Activated CD8-positive, alpha-beta memory T cell treated with anti-CD3 and anti-CD28 coated beads for 48 hours (primary cell): Measurements from ENCODE around the gene MACROD2.
"Not testable (repeated sequence)": the region's sequence is repeated elsewhere in the genome, so short reads cannot be mapped to it uniquely, and the experiment has no call there.

Experiments
- DNase-seq, 3 experiments: peaks; one replicate each; pipeline ENCODE4 v3.0.0-alpha.2; 2020; ENCODE audit warnings: low read depth in 2 of 3, low spot score in 2 of 3

MACROD2 gene

DNA sequence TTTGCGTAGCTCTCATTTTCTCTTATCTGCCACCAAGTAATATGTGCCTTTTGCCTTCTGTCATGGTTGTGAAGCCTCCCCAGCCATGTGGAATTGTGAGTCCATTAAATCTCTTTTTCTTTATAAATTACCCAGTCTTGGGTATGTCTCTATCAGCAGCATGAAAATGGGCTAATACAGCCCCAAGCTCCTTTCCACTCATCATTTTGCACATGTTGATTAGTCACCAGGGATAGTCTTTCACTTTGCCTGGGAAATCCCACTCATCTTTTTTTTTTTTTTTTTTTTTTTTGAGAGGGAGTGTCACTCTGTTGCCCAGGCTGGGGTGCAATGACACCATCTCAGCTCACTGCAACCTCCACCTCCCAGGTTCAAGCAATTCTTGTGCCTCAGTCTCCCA is 1541.9 kb downstream of the MACROD2 start:
- not testable (repeated sequence) for DNase-seq

DNA sequence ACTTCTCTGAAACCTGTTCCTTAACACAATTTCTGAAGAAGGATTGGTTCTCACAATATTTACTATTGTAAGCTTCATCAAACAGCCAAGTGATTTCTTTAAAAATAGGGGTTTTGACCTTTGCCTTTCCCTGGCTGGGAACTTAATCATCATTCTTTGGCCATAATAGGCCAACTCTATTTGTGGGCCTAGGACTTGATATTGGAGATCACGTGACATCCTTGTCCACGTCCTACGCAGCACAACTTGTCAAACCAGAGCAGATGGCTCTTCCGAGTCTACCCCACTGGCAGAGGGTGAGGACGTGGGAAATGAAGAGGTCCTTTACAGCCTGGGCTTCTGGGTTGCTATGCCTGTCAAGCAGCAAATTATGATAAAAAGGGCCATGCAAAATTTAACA is 1547.3 kb downstream of the MACROD2 start:
- no peak for DNase-seq

- no peak for DNase-seq
These were observed 1549.4 kb downstream of the MACROD2 start for GRCh38 chr20:15544742-15545141.

GRCh38 chr20:15546525-15547023 is 1551.3 kb downstream of the MACROD2 start:
- DNase-seq = no peak

DNA sequence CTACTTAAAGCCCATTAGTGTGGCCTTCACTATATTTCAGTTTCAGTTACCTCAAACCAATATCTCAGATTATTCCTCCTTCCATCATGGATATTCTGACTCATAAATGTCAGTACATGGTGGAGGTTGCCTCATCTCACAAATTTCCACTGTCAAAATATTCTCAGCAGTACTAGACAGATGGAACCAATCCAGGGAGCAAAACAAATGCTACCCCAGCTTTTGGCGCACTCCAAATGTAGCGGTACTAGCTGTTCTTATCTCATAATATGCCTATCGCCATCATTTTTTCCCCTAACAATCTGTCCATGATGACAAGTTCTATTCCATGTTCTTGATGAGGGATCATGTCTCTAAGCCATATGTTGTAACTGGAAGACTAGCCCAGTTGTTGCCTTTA is 1551.8 kb downstream of the MACROD2 start:
- no peak for DNase-seq

GRCh38 chr20:15550116-15550870 is 1555.0 kb downstream of the MACROD2 start:
- DNase-seq = no peak

GRCh38 chr20:15555913-15556312 is 1560.6 kb downstream of the MACROD2 start:
- DNase-seq = no peak

DNA sequence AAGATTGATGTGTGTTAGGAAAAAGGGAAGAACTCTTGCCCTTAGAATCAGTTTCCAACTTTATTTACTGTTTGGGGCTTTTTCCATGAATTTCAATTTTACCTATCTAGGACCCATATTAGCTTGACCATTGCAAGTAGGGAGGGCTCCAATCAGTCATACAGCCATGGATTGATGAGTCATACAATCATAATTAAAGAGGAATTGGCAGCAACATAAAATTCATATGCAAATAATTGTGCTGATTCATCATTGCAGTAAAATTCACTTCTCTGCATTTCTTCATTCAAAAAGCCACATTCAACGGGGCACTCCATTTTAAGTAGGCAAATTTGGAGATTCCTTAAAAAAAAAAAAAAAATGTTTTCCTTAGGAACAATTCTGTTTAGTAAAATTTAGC is 1561.6 kb downstream of the MACROD2 start:
- no peak for DNase-seq

GRCh38 chr20:15561070-15561569 is 1565.8 kb downstream of the MACROD2 start:
- no peak for DNase-seq

DNA sequence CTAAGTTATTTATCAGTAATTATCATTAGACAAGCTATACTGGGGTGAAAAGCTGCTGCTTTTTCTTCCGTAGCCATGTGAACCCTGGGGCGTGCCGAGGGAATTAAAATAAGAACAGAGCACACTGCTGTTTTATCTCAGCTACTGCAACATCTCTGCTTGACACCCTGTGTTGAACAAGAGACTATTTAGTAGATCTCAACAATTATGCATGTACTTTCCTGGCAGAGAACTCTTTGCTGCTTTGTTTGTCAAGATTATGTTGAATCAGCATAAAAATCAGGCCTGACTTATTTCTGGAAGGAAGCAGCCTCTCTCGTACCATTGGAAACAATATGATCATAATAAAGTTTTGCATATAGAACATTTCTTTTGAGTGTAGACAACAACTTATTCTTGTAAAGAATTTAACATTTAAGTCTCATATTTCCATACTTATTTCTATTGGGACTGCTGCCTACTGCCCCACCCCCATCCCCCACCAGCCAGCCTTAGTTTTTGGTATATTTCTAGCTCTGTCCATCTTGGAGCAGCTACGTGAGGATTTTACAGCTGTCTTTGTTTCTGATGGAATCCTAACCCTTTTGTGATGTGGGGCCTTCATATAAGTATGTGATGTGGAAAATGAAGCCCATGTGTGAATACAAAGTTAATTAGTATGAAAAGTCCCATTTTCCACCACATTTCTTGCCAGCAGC is 1566.5 kb downstream of the MACROD2 start:
- DNase-seq = no peak

- no peak for DNase-seq
These were observed 1568.5 kb downstream of the MACROD2 start for GRCh38 chr20:15563836-15564235.

DNA sequence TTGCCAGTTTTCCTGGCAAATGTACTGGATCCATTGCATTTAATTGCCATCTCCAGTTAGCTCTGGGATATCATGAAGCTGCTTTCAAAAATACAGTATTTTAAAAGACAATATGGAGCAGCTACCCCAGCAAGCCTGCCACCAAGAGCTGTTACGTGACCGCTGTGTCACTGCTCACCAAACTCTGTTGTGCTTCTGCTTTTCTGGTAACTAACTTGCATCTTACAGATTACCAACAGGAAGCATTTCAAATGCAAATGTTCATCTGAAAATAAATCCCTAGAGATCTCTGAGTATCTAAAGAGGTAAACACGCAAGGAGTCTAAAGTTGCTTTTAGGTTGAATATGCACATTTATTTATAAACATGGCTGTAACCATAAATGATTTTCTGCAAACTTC is 1569.7 kb downstream of the MACROD2 start:
- DNase-seq = no peak

DNA sequence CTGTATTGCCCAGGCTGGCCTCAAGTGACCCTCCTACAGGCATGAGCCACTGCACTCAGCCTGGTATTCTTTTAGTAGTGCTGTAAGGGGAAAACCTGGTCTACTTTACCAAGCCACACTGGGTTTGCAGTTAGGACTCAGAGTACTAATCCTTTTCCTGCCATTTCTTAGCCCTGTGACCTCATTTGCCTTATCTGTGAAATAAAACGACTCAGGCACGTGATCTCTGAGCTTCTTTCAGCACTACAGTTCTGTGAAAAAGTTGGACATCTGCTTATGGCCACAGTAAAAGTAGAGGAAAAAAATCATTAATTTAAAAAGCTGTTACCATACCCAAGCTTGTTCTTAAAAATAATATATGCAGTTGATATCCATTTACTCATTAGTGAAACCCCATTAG is 1570.5 kb downstream of the MACROD2 start:
- no peak for DNase-seq

DNA sequence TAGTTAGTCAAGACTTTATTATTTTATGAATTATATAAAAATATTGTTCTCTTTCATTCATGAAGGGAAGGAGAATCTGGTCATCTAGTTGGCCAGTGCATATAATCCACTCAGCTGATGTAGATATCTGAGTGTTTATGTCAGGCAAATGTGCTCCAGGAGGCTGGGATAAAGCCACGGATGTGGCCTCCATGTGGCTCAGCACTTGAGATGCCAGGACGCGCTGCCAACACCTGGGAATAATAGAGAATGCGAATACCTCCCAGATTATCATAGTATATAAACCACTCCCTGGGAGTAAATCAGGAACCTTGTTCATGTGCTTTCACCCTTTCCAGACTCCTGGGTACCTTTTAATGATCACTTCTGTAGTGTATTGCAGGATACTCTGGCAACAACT is 1571.9 kb downstream of the MACROD2 start:
- DNase-seq = no peak

DNA sequence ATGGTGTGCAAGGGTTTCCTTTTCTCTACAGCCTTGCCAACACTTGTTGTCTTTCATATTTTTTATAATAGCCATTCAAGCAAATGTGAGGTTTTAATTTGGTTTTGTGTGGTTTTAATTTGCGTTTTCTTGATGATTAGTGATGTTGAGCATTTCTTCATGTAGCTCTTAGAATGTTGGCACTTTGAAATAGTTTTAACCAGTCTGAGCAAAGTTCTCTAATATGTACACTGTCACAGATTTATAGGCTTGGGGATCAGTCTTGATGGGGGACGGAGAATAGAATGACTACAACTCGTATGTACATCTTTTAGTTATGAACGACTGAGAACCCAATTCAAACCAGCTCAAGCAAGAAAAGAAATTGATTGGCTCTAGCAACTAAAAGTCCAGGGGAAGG is 1574.8 kb downstream of the MACROD2 start:
- DNase-seq = no peak

DNA sequence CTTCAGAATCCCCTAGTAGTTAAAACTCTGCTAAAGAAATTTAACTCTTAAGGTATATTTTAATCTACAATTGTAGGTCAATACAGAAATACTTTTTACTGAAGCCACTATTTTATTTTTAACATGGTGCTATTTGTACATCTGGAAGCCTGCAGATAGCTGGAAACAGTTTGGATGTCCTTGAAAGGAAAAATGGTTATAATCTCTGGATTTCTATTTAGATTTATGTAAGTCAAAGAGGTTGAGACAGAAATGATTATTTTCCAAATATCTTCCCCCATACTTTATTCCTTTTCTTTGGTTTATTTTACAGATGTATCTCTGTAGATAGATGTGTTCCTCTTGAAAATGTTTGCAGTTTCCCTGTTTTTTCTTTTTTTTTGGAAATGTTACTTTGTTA is 1575.7 kb downstream of the MACROD2 start:
- DNase-seq = no peak

DNA sequence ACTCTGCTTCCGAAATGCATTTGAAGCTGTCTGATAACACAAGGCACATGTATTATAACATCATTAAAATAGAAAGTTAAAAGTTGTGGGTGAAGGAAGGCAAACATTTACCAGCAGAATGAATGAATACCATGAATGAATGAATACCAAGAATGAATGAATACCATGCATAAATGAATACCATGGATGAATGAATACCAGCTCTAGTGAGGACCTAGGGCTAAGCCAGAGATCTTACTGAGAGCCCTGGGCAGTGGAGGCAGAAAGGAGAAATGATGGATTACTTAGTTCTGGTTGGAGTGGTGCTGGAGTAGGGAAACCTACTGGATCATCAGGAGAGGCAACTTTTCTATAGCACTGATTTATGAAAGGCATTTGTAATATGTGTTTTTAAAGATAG is 1579.9 kb downstream of the MACROD2 start:
- DNase-seq = no peak

GRCh38 chr20:15576411-15576810 is 1581.1 kb downstream of the MACROD2 start:
- no peak for DNase-seq

- DNase-seq = no peak
These were observed 1582.8 kb downstream of the MACROD2 start for GRCh38 chr20:15578113-15578512.

GRCh38 chr20:15579688-15580087 is 1584.4 kb downstream of the MACROD2 start:
- no peak for DNase-seq

DNA sequence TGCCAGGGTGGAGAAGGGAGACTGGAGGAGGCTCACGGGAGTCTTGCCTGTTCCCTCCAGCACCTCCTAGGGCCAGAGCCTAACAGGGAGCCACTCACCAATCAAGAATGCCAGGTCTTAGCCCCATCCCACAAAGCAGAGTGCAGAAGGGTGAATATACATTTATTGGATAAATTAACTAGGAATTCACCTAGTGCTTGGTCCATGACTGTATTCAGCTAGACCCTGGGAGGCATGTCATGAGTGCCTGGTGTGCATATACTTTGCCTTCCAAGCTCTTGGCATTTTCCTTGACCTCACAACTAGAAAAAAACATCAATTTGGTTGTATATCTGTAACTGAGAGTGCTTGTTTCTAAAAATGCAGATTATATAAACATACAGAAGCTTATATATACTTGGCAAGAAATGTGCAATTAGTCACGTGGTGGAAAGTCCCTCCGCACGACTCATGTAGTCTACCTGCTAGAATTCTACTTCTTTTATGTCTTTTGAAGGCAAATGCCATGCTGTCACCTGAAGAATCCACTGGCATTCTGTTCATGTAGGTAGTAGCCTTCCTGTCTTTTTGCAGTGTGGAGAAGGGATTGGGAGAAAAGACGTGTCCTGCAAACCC is 1586.9 kb downstream of the MACROD2 start:
- no peak for DNase-seq

GRCh38 chr20:15584507-15584906 is 1589.2 kb downstream of the MACROD2 start:
- DNase-seq = no peak
